ENCODE measurements around the gene MARCHF11. TPM values are rescaled to one million over a fixed set of nuclear protein-coding genes. Genes with fewer than 3 reads are reported as not detected.

MARCHF11 gene
- total RNA-seq, 1 experiment from 2014 or later: not detected

DNA sequence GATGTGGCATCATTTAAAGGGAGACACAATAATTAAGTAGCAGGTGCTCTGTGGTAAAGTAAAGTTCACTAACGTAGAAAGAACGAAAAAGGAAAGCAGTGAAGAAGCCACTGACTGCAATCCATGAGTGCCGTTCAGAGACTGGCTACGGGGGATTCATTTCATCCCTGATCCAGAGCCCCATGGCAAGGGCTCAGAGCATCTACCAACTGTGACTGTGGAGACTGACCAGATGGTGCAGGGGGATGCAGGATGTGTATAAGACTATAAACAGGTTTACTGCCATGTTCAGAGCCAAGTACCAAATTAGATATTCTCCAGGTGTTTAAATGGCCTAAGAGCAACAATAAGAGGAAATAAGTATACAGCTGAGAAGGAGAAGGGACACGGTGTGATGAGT lies 47.7 kb downstream of the MARCHF11 start:
- DNase-seq (ENCODE audit: low read depth): no peak

DNA sequence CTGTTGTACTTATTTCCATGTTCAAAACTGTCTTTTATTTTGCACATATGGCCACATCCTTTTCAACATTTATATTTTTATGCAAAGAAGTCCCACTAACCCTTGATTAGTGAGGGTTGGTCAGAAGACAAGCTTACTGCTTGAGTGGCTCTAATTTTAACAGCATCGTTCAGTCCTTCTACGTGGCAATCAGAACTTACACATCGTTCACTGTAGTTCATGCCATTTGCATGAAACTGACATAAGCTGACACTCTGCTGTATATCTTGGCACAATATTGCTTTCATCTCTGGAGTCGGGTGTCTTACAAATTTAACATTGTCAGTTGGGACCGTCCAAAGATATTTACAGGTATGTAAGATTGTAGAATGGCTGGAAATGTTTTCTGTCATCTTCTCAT lies 50.6 kb downstream of the MARCHF11 start:
- DNase-seq (ENCODE audit: low read depth): no peak

DNA sequence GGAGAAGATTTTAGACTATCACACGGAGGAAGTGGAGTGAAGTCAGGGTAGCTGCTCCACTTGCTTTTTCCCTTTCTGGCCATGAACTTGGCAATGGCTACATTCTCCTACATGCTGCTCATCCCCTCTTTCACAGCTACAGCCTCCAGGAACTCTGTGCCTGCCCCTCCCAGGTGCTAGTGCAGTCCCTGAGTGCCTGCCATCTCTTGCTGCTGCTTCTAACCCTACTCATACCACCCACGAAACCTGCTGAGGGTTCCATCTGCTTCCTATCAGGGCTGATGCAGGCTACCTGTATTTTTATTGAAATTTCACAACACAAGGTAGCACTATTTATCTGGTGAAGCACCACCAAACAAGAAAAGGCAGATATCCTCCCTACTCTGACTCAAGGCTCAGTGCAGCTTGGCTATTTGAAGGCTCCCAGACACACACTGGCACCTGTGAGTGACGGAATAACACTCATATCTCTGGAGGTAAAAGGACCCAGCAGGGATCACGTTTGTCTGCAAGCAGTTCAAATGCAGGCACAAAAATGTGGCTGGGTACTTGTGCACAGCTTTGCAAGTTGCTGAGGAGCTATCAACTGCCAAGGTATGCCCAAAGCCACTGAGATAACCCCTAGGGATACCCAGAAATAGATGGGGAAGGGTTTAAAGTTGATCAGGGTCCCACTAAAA lies 51.6 kb downstream of the MARCHF11 start:
- no peak for DNase-seq (ENCODE audit: low read depth)

DNA sequence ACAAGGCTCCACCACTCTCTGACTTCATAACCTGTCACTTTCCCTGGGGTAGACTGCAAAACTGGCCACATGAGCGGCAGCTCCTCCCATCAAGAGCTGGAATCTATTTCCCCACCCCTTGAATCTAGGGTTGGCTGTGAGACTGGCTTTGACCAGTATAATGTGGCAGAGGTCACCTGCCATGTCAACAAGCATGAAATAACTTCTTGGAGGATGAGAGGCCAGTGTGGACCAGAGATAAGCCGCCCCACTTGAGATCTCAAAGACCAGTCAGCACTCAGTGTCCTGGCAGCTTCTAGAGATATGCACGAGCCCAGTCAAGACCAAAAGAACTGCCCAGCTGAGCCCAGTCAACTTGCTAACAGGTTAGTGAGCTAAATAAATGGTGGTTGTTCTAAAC lies 59.0 kb downstream of the MARCHF11 start:
- no peak for DNase-seq (ENCODE audit: low read depth)

DNA sequence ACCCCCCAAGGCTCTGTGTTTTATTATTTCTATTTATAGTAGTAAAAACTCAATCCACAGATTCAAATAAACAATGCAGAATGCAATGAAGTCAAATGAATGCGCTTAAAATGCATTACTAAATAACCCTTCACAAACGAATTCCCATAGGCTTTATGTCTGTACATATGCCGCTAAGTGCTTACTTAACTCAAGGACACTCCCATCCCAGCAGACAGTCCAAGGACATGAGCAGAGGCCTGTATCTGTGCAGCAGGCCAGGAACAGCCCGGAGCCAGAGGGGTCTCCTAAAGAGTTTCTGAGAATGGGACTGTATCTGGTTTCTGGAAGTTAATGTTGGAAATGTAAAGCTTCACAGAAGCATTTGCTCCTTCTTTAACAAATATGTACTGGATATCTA lies 59.8 kb downstream of the MARCHF11 start:
- no peak for DNase-seq (ENCODE audit: low read depth)

GRCh38 chr5:16115140-16115539 lies 64.5 kb downstream of the MARCHF11 start:
- DNase-seq (ENCODE audit: low read depth): no peak

DNA sequence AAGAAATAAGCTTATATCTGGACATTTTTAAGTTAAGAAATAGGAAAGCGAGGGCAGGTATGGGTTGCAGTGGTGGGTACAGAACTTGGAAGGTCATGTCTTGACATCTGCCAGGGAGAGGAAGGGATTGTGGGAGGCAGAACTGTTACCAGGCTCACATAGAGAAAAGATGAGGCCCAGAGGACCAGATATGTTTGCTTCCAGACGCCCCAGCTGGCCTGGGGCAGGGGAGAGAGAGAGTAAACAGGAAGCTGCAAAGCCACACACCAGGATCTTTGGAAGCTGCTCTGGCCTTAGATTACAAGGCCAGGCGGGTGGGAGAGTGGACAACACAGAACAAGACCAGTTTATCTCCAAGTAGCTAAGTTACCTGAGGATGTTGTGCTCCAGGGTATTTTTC lies 71.2 kb downstream of the MARCHF11 start:
- no peak for DNase-seq (ENCODE audit: low read depth)

- no peak for DNase-seq (ENCODE audit: low read depth)
Measured at GRCh38 chr5:16104961-16105360, 74.6 kb downstream of the MARCHF11 start.

DNA sequence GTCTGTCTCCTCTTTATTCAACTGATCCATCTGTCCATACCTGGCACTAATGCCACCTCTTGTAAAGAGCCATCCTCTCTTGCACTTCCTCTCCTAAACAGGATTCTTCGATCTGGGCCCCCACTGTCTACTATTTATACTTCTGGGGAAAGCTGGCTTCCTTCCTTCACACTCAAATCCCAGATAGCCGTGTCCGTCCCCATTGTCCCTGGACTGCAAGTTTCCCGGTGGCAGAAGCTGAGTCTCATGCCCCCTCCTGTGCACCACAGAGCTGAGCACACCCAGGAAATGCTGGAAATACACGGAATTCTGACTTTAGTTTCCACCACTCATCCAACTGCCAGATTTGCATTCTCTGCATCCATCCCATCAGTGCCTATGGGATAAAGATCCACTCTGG lies 84.0 kb downstream of the MARCHF11 start:
- DNase-seq (ENCODE audit: low read depth): no peak

- DNase-seq (ENCODE audit: low read depth): no peak
Measured at GRCh38 chr5:16090270-16090669, 89.3 kb downstream of the MARCHF11 start.

- no peak for DNase-seq (ENCODE audit: low read depth)
Measured at GRCh38 chr5:16082982-16083381, 96.6 kb downstream of the MARCHF11 start.

- no peak for DNase-seq (ENCODE audit: low read depth)
Measured at GRCh38 chr5:16082053-16082452, 97.5 kb downstream of the MARCHF11 start.

GRCh38 chr5:16081376-16081955 lies 98.1 kb downstream of the MARCHF11 start:
- DNase-seq (ENCODE audit: low read depth): no peak

DNA sequence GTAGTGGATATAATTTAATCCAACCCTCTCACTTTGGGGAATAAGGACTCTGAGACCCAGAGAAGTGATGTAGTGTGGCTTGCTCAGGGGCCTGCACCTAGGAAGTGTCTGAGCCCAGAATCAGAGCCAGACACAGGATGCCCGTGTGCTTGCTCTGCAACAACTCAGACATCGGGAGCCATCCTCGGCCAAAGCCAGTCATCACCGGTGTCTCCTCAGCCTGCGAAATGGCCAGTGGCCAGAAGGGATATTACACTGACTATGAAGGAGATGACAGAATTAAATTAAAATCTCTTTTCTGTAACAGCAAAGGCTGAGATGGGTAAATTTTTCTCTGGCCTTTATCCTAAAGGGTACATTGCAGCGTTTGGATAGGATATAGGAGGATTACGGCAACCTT lies 102.9 kb downstream of the MARCHF11 start:
- DNase-seq (ENCODE audit: low read depth): no peak

- DNase-seq (ENCODE audit: low read depth): no peak
Measured at GRCh38 chr5:16074358-16074757, 105.2 kb downstream of the MARCHF11 start.

DNA sequence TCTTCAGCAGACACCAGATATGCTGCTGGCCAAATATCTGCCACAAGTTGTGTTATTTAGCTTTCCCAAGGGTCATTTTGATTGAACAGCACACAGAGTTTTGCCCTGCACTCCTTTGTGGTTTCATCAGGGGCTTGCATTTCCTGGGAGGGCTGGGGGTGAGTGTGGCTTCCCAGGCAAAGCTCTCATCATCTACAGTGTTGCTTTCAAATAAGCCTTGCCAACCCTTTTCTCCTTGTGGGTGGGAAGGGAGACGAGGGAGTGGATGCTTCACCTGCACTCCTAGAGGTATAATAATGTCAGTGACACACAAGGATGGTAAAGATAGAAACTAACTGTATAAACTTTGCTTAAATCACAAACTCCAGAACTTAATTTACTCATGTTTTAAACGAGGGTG lies 107.0 kb downstream of the MARCHF11 start:
- no peak for DNase-seq (ENCODE audit: low read depth)

GRCh38 chr5:16067415-16067814 lies 112.2 kb downstream of the MARCHF11 start:
- DNase-seq (ENCODE audit: low read depth): no peak

- no peak for DNase-seq (ENCODE audit: low read depth)
Measured at GRCh38 chr5:16066810-16067209, 112.8 kb downstream of the MARCHF11 start.

- DNase-seq (ENCODE audit: low read depth): no peak
Measured at GRCh38 chr5:16066320-16066719, 113.3 kb downstream of the MARCHF11 start.

- no peak for DNase-seq (ENCODE audit: low read depth)
Measured at GRCh38 chr5:16065831-16066230, 113.8 kb downstream of the MARCHF11 start.

GRCh38 chr5:16064135-16064893 lies 115.3 kb downstream of the MARCHF11 start:
- no peak for DNase-seq (ENCODE audit: low read depth)

GRCh38 chr5:16061163-16061562 lies 118.4 kb downstream of the MARCHF11 start:
- no peak for DNase-seq (ENCODE audit: low read depth)

DNA sequence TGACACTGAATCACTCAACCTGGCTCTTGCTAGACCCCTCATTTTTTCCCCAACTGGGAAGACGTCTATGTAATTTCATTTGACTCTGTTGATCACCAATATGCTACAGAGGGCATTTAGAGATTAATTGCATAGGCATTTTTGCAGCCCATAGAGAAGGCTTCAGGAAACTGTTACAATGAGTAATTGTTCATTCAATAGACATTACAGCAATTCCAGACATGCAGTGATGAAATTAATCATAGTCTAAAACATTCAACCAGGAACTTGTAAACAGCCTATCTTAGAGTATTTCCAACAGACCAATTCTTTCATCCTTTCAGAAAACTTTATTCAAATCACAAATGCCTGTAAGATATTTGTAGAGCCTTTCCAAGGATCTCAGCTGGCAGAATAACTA lies 122.3 kb downstream of the MARCHF11 start:
- no peak for DNase-seq (ENCODE audit: low read depth)

All from LHCN-M2 (cell line).